DOHH2 (cell line): Measurements from ENCODE around the gene GPANK1.

ENCODE experiments used
- H3F3A ChIP-seq: fragments of 200-600 bp; sonication (generic), shearing (Covaris generic); 2 replicates; pipeline ENCODE4 v1.6.0; 2016; ENCODE audit warnings: antibody characterized with exemption, mild to moderate bottlenecking; ENCODE audit not compliant: control insufficient read depth, insufficient read depth
- H3K27ac ChIP-seq: fragments of 200-600 bp; sonication (generic); 2 replicates; pipeline ENCODE4 v1.5.1; 2014; ENCODE audit warnings: low read depth, mild to moderate bottlenecking, low read length, moderate library complexity
- H3K27me3 ChIP-seq: fragments of 200-600 bp; sonication (generic); 2 replicates; pipeline ENCODE4 v1.6.1; 2014; ENCODE audit warnings: mild to moderate bottlenecking, low read length, mixed read lengths; ENCODE audit not compliant: control insufficient read depth
- H3K36me3 ChIP-seq: fragments of 200-600 bp; sonication (generic); 2 replicates; pipeline ENCODE4 v1.6.1; 2014; ENCODE audit warnings: mild to moderate bottlenecking, low read length, moderate library complexity, mixed read lengths; ENCODE audit not compliant: control insufficient read depth
- H3K4me1 ChIP-seq: fragments of 200-600 bp; sonication (generic); 2 replicates; pipeline ENCODE4 v1.6.1; 2014; ENCODE audit warnings: mild to moderate bottlenecking, low read length, mixed read lengths; ENCODE audit not compliant: control insufficient read depth
- H3K4me2 ChIP-seq: fragments of 200-600 bp; sonication (generic); 2 replicates; pipeline ENCODE4 v1.6.0; 2014; ENCODE audit warnings: mild to moderate bottlenecking, low read length, moderate library complexity
- H3K4me3 ChIP-seq: fragments of 200-600 bp; sonication (generic); 2 replicates; pipeline ENCODE4 v1.5.1; 2014; ENCODE audit warnings: mild to moderate bottlenecking, low read length, mixed read lengths
- H3K79me2 ChIP-seq: fragments of 200-600 bp; sonication (generic); 2 replicates; pipeline ENCODE4 v1.6.1; 2014; ENCODE audit warnings: mild to moderate bottlenecking, low read length, mixed read lengths; ENCODE audit not compliant: control insufficient read depth
- H3K9me2 ChIP-seq: fragments of 200-600 bp; sonication (generic); replicated peaks from 2 replicates; pipeline ENCODE4 v1.6.1; 2014; ENCODE audit warnings: mild to moderate bottlenecking, low read length, mixed read lengths; ENCODE audit not compliant: control insufficient read depth
- H3K9me3 ChIP-seq: fragments of 200-600 bp; sonication (generic); 2 replicates; pipeline ENCODE4 v1.6.1; 2014; ENCODE audit warnings: antibody characterized with exemption, low read length, mixed read lengths; ENCODE audit not compliant: control insufficient read depth, insufficient read depth
- H4K20me1 ChIP-seq: fragments of 200-600 bp; sonication (generic); 2 replicates; pipeline ENCODE4 v1.6.0; 2014; ENCODE audit warnings: low read depth, mild to moderate bottlenecking, antibody characterized with exemption, low read length, moderate library complexity; ENCODE audit not compliant: control insufficient read depth, insufficient read depth
- CTCF ChIP-seq: fragments of 200-600 bp; sonication (generic); IDR thresholded peaks from one replicate; pipeline ENCODE4 v1.5.1; 2014; ENCODE audit warnings: antibody characterized with exemption, mild to moderate bottlenecking, low read depth, low read length; ENCODE audit not compliant: poor library complexity, severe bottlenecking
- EZH2phosphoT487 ChIP-seq: fragments of 200-600 bp; sonication (generic); IDR thresholded peaks from 2 replicates; pipeline ENCODE4 v1.6.1; 2017; ENCODE audit warnings: borderline replicate concordance, mild to moderate bottlenecking, antibody characterized with exemption, low read length, moderate library complexity, mixed read lengths

Gene GPANK1

GRCh38 chr6:31676322-31676903 lies 11.6 kb upstream of the GPANK1 start:
- Histone ChIP-seq H3K79me2 (no peaks in the 10 kb centered on the region), H3K4me1 (peaks cover 12% of the 10 kb centered on the region), H3K4me2 (no peak overlapping the region), H3K4me3 (no peak overlapping the region), H3K27me3 (peaks cover 26% of the 10 kb centered on the region), H3K36me3 (peaks cover 19% of the 10 kb centered on the region), H4K20me1 (no peaks in the 10 kb centered on the region), H3K9me2 (no peaks in the 10 kb centered on the region), H3K27ac (no peak overlapping the region), H3K9me3 (no peaks in the 10 kb centered on the region), H3F3A (peaks cover 17% of the 10 kb centered on the region)
- TF ChIP-seq EZH2phosphoT487 (no peak), CTCF (no peak)

- Histone ChIP-seq H3K4me3 (no peak within 1 kb of the TSS), H3K27me3 (no peaks in the 10 kb centered on the region), H3K4me1 (peaks cover 13% of the 10 kb centered on the region), H3K79me2 (peaks cover 37% of the 10 kb centered on the region), H3K9me2 (no peaks in the 10 kb centered on the region), H3K9me3 (no peaks in the 10 kb centered on the region), H3K27ac (no peak within 1 kb of the TSS), H3K4me2 (no peak within 1 kb of the TSS), H3F3A (peaks cover 7% of the 10 kb centered on the region), H4K20me1 (peaks cover 11% of the 10 kb centered on the region; the same call in 1 of the 2 replicates), H3K36me3 (peaks cover 74% of the 10 kb centered on the region)
- no peak for TF ChIP-seq EZH2phosphoT487
- no peak for TF ChIP-seq CTCF
These were observed 4.9 kb upstream of the GPANK1 start, which contains the start of gene LY6G5B for GRCh38 chr6:31669676-31670075. Gene LY6G5B, plus strand, starts transcription at chr6:31669976. Its CDS starts 975 bp downstream, at chr6:31670951.

- TF ChIP-seq EZH2phosphoT487 (no peak), CTCF (no peak)
- no peaks in the 10 kb centered on the region for H3K9me2 ChIP-seq
- H3K9me3 ChIP-seq, result no peaks in the 10 kb centered on the region
- no peaks in the 10 kb centered on the region for H3K27me3 ChIP-seq
- peak overlapping the region; percentile 95 for H3K4me3 ChIP-seq
- H3K27ac ChIP-seq, result peak overlapping the region; percentile 97
- peaks cover 8% of the 10 kb centered on the region for H3F3A ChIP-seq
- peak overlapping the region; percentile 85 for H3K4me2 ChIP-seq
- H4K20me1 ChIP-seq, result peaks cover 11% of the 10 kb centered on the region; the same call in 1 of the 2 replicates
- peaks cover 41% of the 10 kb centered on the region for H3K4me1 ChIP-seq
- peaks cover 88% of the 10 kb centered on the region for H3K36me3 ChIP-seq
- peaks cover 64% of the 10 kb centered on the region for H3K79me2 ChIP-seq
These were observed 1.7 kb upstream of the GPANK1 start for GRCh38 chr6:31666337-31666965.
